Measurements from ENCODE around the gene HBG2.

DNA sequence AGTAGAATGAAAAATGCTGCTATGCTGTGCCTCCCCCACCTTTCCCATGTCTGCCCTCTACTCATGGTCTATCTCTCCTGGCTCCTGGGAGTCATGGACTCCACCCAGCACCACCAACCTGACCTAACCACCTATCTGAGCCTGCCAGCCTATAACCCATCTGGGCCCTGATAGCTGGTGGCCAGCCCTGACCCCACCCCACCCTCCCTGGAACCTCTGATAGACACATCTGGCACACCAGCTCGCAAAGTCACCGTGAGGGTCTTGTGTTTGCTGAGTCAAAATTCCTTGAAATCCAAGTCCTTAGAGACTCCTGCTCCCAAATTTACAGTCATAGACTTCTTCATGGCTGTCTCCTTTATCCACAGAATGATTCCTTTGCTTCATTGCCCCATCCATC lies 30.1 kb upstream of the HBG2 start:
- TF ChIP-seq, protein P1, sequence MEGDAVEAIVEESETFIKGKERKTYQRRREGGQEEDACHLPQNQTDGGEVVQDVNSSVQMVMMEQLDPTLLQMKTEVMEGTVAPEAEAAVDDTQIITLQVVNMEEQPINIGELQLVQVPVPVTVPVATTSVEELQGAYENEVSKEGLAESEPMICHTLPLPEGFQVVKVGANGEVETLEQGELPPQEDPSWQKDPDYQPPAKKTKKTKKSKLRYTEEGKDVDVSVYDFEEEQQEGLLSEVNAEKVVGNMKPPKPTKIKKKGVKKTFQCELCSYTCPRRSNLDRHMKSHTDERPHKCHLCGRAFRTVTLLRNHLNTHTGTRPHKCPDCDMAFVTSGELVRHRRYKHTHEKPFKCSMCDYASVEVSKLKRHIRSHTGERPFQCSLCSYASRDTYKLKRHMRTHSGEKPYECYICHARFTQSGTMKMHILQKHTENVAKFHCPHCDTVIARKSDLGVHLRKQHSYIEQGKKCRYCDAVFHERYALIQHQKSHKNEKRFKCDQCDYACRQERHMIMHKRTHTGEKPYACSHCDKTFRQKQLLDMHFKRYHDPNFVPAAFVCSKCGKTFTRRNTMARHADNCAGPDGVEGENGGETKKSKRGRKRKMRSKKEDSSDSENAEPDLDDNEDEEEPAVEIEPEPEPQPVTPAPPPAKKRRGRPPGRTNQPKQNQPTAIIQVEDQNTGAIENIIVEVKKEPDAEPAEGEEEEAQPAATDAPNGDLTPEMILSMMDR (conservative IDR thresholded peaks at IDR 0.05 in 1 of 2, IDR thresholded peaks at IDR 0.05 in 1 of 2; ENCODE audit: low read depth in 1 of 2, low read length in 2 of 2), result no peak
- no peak for TF ChIP-seq EZH2 (IDR thresholded peaks at IDR 0.05; ENCODE audit: low read length, missing control alignments)
